DND-41 (cell line): ENCODE results near the gene ILK.

Experiments used
- ATAC-seq: fragments of 200-7000 bp; cut with Tn5 transposase; 3 replicates; pipeline ENCODE4 v1.9.1; 2021; ENCODE audit warnings: low read depth; ENCODE audit not compliant: insufficient read depth
- DNase-seq: peaks from one replicate; pipeline ENCODE4 v3.0.0-alpha.2; 2020
- H2AFZ ChIP-seq: 2 replicates; pipeline ENCODE4 v1.6.0; 2012; ENCODE audit warnings: low read depth, low read length
- H3K27ac ChIP-seq: 2 replicates; pipeline ENCODE4 v1.5.1; 2012; ENCODE audit warnings: low read length, inconsistent platforms
- H3K27me3 ChIP-seq: fragments of 200-600 bp; sonication (generic); 2 replicates; pipeline ENCODE4 v1.6.0; 2012; ENCODE audit warnings: low read length, mild to moderate bottlenecking, inconsistent platforms; ENCODE audit not compliant: insufficient read depth, poor library complexity
- H3K36me3 ChIP-seq: 2 replicates; pipeline ENCODE4 v1.5.1; 2012; ENCODE audit warnings: low read length, inconsistent platforms; ENCODE audit not compliant: insufficient read depth
- H3K4me1 ChIP-seq: 2 replicates; pipeline ENCODE4 v1.5.1; 2012; ENCODE audit warnings: mild to moderate bottlenecking, low read length; ENCODE audit not compliant: insufficient read depth
- H3K4me2 ChIP-seq: 2 replicates; pipeline ENCODE4 v1.6.0; 2012; ENCODE audit warnings: mild to moderate bottlenecking, moderate library complexity, low read length, inconsistent platforms; ENCODE audit not compliant: insufficient read depth
- H3K4me3 ChIP-seq, 2 experiments: fragments of 200-600 bp in 1 of 2; shearing (Covaris generic) in 1 of 2; 2 replicates each; pipeline ENCODE4 v1.5.1; 2012 to 2016; ENCODE audit warnings: inconsistent platforms in 2 of 2, low read length in 2 of 2, mild to moderate bottlenecking in 2 of 2, low read depth in 1 of 2, moderate library complexity in 1 of 2
- H3K79me2 ChIP-seq: 2 replicates; pipeline ENCODE4 v1.6.0; 2012; ENCODE audit warnings: low read length, inconsistent platforms; ENCODE audit not compliant: insufficient read depth
- H3K9ac ChIP-seq: 2 replicates; pipeline ENCODE4 v1.6.0; 2012; ENCODE audit warnings: low read depth, mild to moderate bottlenecking, inconsistent platforms, low read length, moderate library complexity
- H3K9me3 ChIP-seq: 2 replicates; pipeline ENCODE4 v1.5.1; 2012; ENCODE audit warnings: low read length, moderate library complexity, mild to moderate bottlenecking, inconsistent platforms; ENCODE audit not compliant: insufficient read depth, severe bottlenecking
- H4K20me1 ChIP-seq: 2 replicates; pipeline ENCODE4 v1.6.0; 2012; ENCODE audit warnings: low read length; ENCODE audit not compliant: insufficient read depth
- CTCF ChIP-seq: IDR thresholded peaks from 2 replicates; pipeline ENCODE4 v1.5.1; 2012; ENCODE audit warnings: borderline replicate concordance, low read length, moderate library complexity, mild to moderate bottlenecking; ENCODE audit not compliant: poor library complexity, severe bottlenecking; ENCODE audit errors: extremely low read depth
- EZH2 ChIP-seq: IDR thresholded peaks from 3 replicates; pipeline ENCODE4 v1.6.1; 2012; ENCODE audit warnings: borderline replicate concordance, low read depth, mild to moderate bottlenecking, moderate library complexity, low read length, inconsistent platforms; ENCODE audit not compliant: severe bottlenecking

ILK gene

GRCh38 chr11:6633422-6634408, 30.1 kb downstream of the ILK start:
- no peak for DNase-seq
- H3K9ac ChIP-seq: no peak overlapping the region
- H2AFZ ChIP-seq: no peak overlapping the region
- no peak for ATAC-seq
- no peak overlapping the region for H3K27ac ChIP-seq
- no peaks in the 10 kb centered on the region for H3K9me3 ChIP-seq
- no peaks in the 10 kb centered on the region for H3K27me3 ChIP-seq
- no peaks in the 10 kb centered on the region for H3K79me2 ChIP-seq
- H3K4me1 ChIP-seq: no peaks in the 10 kb centered on the region
- TF ChIP-seq EZH2: no peak
- TF ChIP-seq CTCF: no peak
- H3K36me3 ChIP-seq: no peaks in the 10 kb centered on the region
- H3K4me3 ChIP-seq: no peak overlapping the region
- no peak overlapping the region for H3K4me2 ChIP-seq
- no peaks in the 10 kb centered on the region for H4K20me1 ChIP-seq

GRCh38 chr11:6634534-6634933, 31.0 kb downstream of the ILK start:
- no peaks in the 10 kb centered on the region for H3K4me1 ChIP-seq
- no peak for DNase-seq
- H3K27me3 ChIP-seq: no peaks in the 10 kb centered on the region

GRCh38 chr11:6635082-6635932, 31.7 kb downstream of the ILK start:
- Histone ChIP-seq H3K4me3 (no peak overlapping the region), H3K27ac (no peak overlapping the region), H3K27me3 (no peaks in the 10 kb centered on the region)

More at GRCh38 chr11:6634534-6634933, 31.0 kb downstream of the ILK start:
- Histone ChIP-seq H4K20me1 (no peaks in the 10 kb centered on the region), H2AFZ (no peak overlapping the region), H3K79me2 (no peaks in the 10 kb centered on the region), H3K9me3 (no peaks in the 10 kb centered on the region), H3K27ac (no peak overlapping the region), H3K4me2 (no peak overlapping the region), H3K36me3 (no peaks in the 10 kb centered on the region), H3K4me3 (no peak overlapping the region), H3K9ac (no peak overlapping the region)
- ATAC-seq: no peak
- TF ChIP-seq EZH2 (no peak), CTCF (no peak)

More at GRCh38 chr11:6635082-6635932, 31.7 kb downstream of the ILK start:
- no peaks in the 10 kb centered on the region for H4K20me1 ChIP-seq
- H3K9ac ChIP-seq: no peak overlapping the region
- no peaks in the 10 kb centered on the region for H3K4me1 ChIP-seq
- TF ChIP-seq EZH2 (no peak), CTCF (no peak)
- no peaks in the 10 kb centered on the region for H3K36me3 ChIP-seq
- no peak for ATAC-seq
- H3K4me2 ChIP-seq: no peak overlapping the region
- no peaks in the 10 kb centered on the region for H3K9me3 ChIP-seq
- H3K79me2 ChIP-seq: no peaks in the 10 kb centered on the region
- no peak overlapping the region for H2AFZ ChIP-seq
- no peak for DNase-seq
